ENCODE data around the gene SMPX.

- TF ChIP-seq FOSL1 (tag; conservative IDR thresholded peaks at IDR 0.05) = no peak
- no peak for TF ChIP-seq POLR2A (conservative IDR thresholded peaks at IDR 0.05)
- no peak for TF ChIP-seq JUNB (CRISPR knock-in tag; conservative IDR thresholded peaks at IDR 0.05)
- TF ChIP-seq EHMT2 (IDR thresholded peaks at IDR 0.05) = no peak
- no peak for TF ChIP-seq NR3C1 (CRISPR knock-in tag; IDR thresholded peaks at IDR 0.05)
- TF ChIP-seq RNF2 (IDR thresholded peaks at IDR 0.05) = no peak
- TF ChIP-seq TEAD4 (IDR thresholded peaks at IDR 0.05; ENCODE audit: low read length) = no peak
- TF ChIP-seq TEAD4 (CRISPR knock-in tag; IDR thresholded peaks at IDR 0.05; ENCODE audit: borderline replicate concordance) = no peak
- TF ChIP-seq, protein P1, sequence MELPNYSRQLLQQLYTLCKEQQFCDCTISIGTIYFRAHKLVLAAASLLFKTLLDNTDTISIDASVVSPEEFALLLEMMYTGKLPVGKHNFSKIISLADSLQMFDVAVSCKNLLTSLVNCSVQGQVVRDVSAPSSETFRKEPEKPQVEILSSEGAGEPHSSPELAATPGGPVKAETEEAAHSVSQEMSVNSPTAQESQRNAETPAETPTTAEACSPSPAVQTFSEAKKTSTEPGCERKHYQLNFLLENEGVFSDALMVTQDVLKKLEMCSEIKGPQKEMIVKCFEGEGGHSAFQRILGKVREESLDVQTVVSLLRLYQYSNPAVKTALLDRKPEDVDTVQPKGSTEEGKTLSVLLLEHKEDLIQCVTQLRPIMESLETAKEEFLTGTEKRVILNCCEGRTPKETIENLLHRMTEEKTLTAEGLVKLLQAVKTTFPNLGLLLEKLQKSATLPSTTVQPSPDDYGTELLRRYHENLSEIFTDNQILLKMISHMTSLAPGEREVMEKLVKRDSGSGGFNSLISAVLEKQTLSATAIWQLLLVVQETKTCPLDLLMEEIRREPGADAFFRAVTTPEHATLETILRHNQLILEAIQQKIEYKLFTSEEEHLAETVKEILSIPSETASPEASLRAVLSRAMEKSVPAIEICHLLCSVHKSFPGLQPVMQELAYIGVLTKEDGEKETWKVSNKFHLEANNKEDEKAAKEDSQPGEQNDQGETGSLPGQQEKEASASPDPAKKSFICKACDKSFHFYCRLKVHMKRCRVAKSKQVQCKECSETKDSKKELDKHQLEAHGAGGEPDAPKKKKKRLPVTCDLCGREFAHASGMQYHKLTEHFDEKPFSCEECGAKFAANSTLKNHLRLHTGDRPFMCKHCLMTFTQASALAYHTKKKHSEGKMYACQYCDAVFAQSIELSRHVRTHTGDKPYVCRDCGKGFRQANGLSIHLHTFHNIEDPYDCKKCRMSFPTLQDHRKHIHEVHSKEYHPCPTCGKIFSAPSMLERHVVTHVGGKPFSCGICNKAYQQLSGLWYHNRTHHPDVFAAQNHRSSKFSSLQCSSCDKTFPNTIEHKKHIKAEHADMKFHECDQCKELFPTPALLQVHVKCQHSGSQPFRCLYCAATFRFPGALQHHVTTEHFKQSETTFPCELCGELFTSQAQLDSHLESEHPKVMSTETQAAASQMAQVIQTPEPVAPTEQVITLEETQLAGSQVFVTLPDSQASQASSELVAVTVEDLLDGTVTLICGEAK (IDR thresholded peaks at IDR 0.05) = no peak
- TF ChIP-seq, protein P1 (CRISPR knock-in tag; IDR thresholded peaks at IDR 0.05) = no peak
Observed at GRCh38 chrX:21700967-21701366, 56.9 kb downstream of the SMPX start.

Data from K562 (cell line).